GM23248 (cell line): Measurements from ENCODE around the gene TFG.

Experiments used
- EZH2 ChIP-seq: fragments of 200-600 bp; sonication (generic); IDR thresholded peaks from 2 replicates; pipeline ENCODE4 v1.6.1; 2018; ENCODE audit warnings: antibody characterized with exemption, mild to moderate bottlenecking; ENCODE audit not compliant: insufficient read depth, poor library complexity, severe bottlenecking
- EZH2phosphoT487 ChIP-seq: fragments of 200-600 bp; sonication (generic); IDR thresholded peaks from 2 replicates; pipeline ENCODE4 v1.6.1; 2018; ENCODE audit warnings: antibody characterized with exemption, moderate library complexity, mild to moderate bottlenecking, low read depth; ENCODE audit not compliant: insufficient read depth

DNA sequence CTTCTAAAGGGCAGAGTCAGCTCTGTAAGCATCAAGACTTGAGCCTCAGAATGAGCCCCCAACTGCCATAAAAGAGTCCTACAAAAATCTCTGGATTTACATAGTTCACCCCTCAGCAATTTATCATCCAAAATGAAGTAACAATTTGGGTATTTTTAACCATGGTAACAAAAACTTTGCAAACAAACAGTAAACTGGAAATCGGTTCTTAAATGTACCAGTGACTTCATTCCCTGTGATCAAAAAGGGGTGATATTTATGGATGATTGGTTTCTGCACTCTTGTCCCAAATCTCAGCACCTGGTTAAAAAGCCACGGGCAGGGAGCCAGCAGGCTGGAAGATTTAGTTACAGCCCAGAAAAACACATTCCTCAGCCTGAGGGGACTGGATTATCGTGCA, 73.6 kb downstream of the TFG start:
- TF ChIP-seq EZH2phosphoT487 (no peak), EZH2 (no peak)
